LNCaP clone FGC (cell line): ENCODE data around the gene ASPG.

Experiments
- DNase-seq: peaks from one replicate; pipeline ENCODE4 v3.0.0-alpha.2; 2011; ENCODE audit warnings: low read depth
- H3K4me3 ChIP-seq: 2 replicates; pipeline ENCODE4 v1.5.1; 2011; ENCODE audit warnings: mild to moderate bottlenecking, low read depth, low read length, control low read depth
- CTCF ChIP-seq: IDR thresholded peaks from 2 replicates; pipeline ENCODE4 v1.5.1; 2012; ENCODE audit warnings: mild to moderate bottlenecking; ENCODE audit not compliant: control insufficient read depth, insufficient read depth; ENCODE audit errors: extremely low read depth

The ASPG gene

GRCh38 chr14:104111301-104112112 is 26.0 kb downstream of the ASPG start:
- TF ChIP-seq CTCF: no peak
- no peak overlapping the region for H3K4me3 ChIP-seq
- no peak for DNase-seq

GRCh38 chr14:104112113-104112505 is 26.6 kb downstream of the ASPG start:
- no peak for TF ChIP-seq CTCF

GRCh38 chr14:104112609-104113571 is 27.4 kb downstream of the ASPG start:
- no peak for TF ChIP-seq CTCF
- no peak overlapping the region for H3K4me3 ChIP-seq
- DNase-seq: no peak

More at GRCh38 chr14:104112113-104112505, 26.6 kb downstream of the ASPG start:
- no peak for DNase-seq
- no peak overlapping the region for H3K4me3 ChIP-seq

- no peak overlapping the region for H3K4me3 ChIP-seq
- no peak for TF ChIP-seq CTCF
- no peak for DNase-seq
Measured at GRCh38 chr14:104113631-104114420, 28.3 kb downstream of the ASPG start.

GRCh38 chr14:104114421-104115130 is 29.1 kb downstream of the ASPG start:
- TF ChIP-seq CTCF: no peak
- DNase-seq: no peak
- no peak overlapping the region for H3K4me3 ChIP-seq

GRCh38 chr14:104115131-104115600 is 29.7 kb downstream of the ASPG start:
- no peak for DNase-seq
- TF ChIP-seq CTCF: no peak

More at GRCh38 chr14:104115131-104115600, 29.7 kb downstream of the ASPG start:
- no peak overlapping the region for H3K4me3 ChIP-seq
